ENCODE results near the gene CATSPERZ. TPM values are rescaled to one million over a fixed set of nuclear protein-coding genes. Genes with fewer than 3 reads are reported as not detected.

The CATSPERZ gene
- total and polyA plus RNA-seq, 2 of the 8 experiments (the other 6 are each of a cell fraction or from before 2014, with no cell fraction given), result 0.77 TPM; not detected in 1

- TF ChIP-seq ATF2 (IDR thresholded peaks at IDR 0.05; ENCODE audit: low read length), result no peak
- TF ChIP-seq KDM5A (IDR thresholded peaks at IDR 0.05; ENCODE audit: low read length), result no peak
- TF ChIP-seq ZNF274 (IDR thresholded peaks at IDR 0.05; ENCODE audit: borderline replicate concordance, extremely low read depth, low read length), result no peak
- peak; percentile 91 for TF ChIP-seq EZH2 (IDR thresholded peaks at IDR 0.05; ENCODE audit: low read depth, low read length, severe bottlenecking)
- TF ChIP-seq CBX5 (IDR thresholded peaks at IDR 0.05; ENCODE audit: low read depth, low read length), result no peak
- TF ChIP-seq SP2 (IDR thresholded peaks at IDR 0.05; ENCODE audit: low read length), result no peak
- no peak for TF ChIP-seq E2F6 (IDR thresholded peaks at IDR 0.05)
- TF ChIP-seq YY1 (IDR thresholded peaks at IDR 0.05; ENCODE audit: low read depth, low read length), result no peak
These were observed at the start of gene CATSPERZ (continued) for GRCh38 chr11:64299847-64300648.
